HepG2 (cell line): ENCODE data around the gene GDE1. TPM values are rescaled to one million over a fixed set of nuclear protein-coding genes. Genes with fewer than 3 reads are reported as not detected.

Source experiments
- CREB1 ChIP-seq, 2 experiments: fragments of 450-650 bp in 1 of 2; IDR thresholded peaks; 2 replicates each; pipeline ENCODE4 v1.6.1; 2016 to 2017; ENCODE audit warnings: control low read depth in 1 of 2, mild to moderate bottlenecking in 1 of 2, missing compliant biosample characterization in 1 of 2, missing genetic modification characterization in 1 of 2
- FOSL1 ChIP-seq: sonication (generic); formaldehyde crosslinking; IDR thresholded peaks from 2 replicates; pipeline ENCODE4 v1.9.0; 2021; ENCODE audit warnings: missing genetic modification reagents, borderline replicate concordance
- GLI4 ChIP-seq: sonication (generic); formaldehyde crosslinking; IDR thresholded peaks from 2 replicates; pipeline ENCODE4 v1.5.1; 2020; ENCODE audit warnings: missing genetic modification reagents, mild to moderate bottlenecking, moderate library complexity, borderline replicate concordance
- HDAC1 ChIP-seq: sonication (generic); formaldehyde crosslinking; IDR thresholded peaks from 2 replicates; pipeline ENCODE4 v1.5.1; 2020; ENCODE audit warnings: mild to moderate bottlenecking, missing genetic modification reagents
- IRF2 ChIP-seq: IDR thresholded peaks from 2 replicates; pipeline ENCODE4 v1.6.1; 2018; ENCODE audit warnings: missing genetic modification reagents, missing compliant biosample characterization
- ISX ChIP-seq: sonication (generic); formaldehyde crosslinking; conservative IDR thresholded peaks from 2 replicates; pipeline ENCODE4 v1.5.0; 2020; ENCODE audit warnings: missing genetic modification reagents
- MBNL3 ChIP-seq: fragments of 250-450 bp; sonication (Bioruptor Pico); conservative IDR thresholded peaks from 2 replicates; pipeline ENCODE4 v1.8.0; 2022; ENCODE audit warnings: mild to moderate bottlenecking, inconsistent platforms
- NKX3-1 ChIP-seq: sonication (generic); formaldehyde crosslinking; IDR thresholded peaks from 2 replicates; pipeline ENCODE4 v1.5.0; 2020; ENCODE audit warnings: missing genetic modification reagents
- PAX8 ChIP-seq: sonication (generic); formaldehyde crosslinking; IDR thresholded peaks from 2 replicates; pipeline ENCODE4 v1.8.0; 2022; ENCODE audit warnings: mild to moderate bottlenecking, missing genetic modification reagents, borderline replicate concordance
- PRMT3 ChIP-seq: sonication (generic); formaldehyde crosslinking; IDR thresholded peaks from 2 replicates; pipeline ENCODE4 v1.8.1; 2022; ENCODE audit warnings: low read depth, mild to moderate bottlenecking, moderate library complexity, missing genetic modification reagents, borderline replicate concordance
- RXRA ChIP-seq: sonication (generic); formaldehyde crosslinking; IDR thresholded peaks from 2 replicates; pipeline ENCODE4 v1.5.1; 2020; ENCODE audit warnings: missing genetic modification reagents
- SOX13 ChIP-seq, 3 experiments: fragments of 450-650 bp in 1 of 3; sonication (generic) in 1 of 3; formaldehyde crosslinking in 1 of 3; IDR thresholded peaks in 2 of 3; conservative IDR thresholded peaks in 1 of 3; 2 replicates each; pipeline versions ENCODE4 v1.5.0 to v1.6.1; 2016 to 2020; ENCODE audit warnings: antibody characterized with exemption in 1 of 3, mild to moderate bottlenecking in 1 of 3, missing compliant biosample characterization in 1 of 3, missing genetic modification reagents in 1 of 3, moderate library complexity in 1 of 3
- YEATS4 ChIP-seq: sonication (generic); formaldehyde crosslinking; IDR thresholded peaks from 2 replicates; pipeline ENCODE4 v1.4.0; 2020; ENCODE audit warnings: missing genetic modification reagents, borderline replicate concordance
- ZBTB26 ChIP-seq: IDR thresholded peaks from 2 replicates; pipeline ENCODE4 v1.6.1; 2016; ENCODE audit warnings: missing compliant biosample characterization, missing genetic modification reagents, borderline replicate concordance
- ZKSCAN8 ChIP-seq: IDR thresholded peaks from 2 replicates; pipeline ENCODE4 v1.6.1; 2016; ENCODE audit warnings: borderline replicate concordance, missing genetic modification reagents, missing compliant biosample characterization
- ZNF232 ChIP-seq: sonication (generic); formaldehyde crosslinking; IDR thresholded peaks from 2 replicates; pipeline ENCODE4 v1.4.0; 2020; ENCODE audit warnings: missing genetic modification reagents, borderline replicate concordance
- ZNF274 ChIP-seq: sonication (generic); formaldehyde crosslinking; IDR thresholded peaks from 2 replicates; pipeline ENCODE4 v1.5.1; 2020; ENCODE audit warnings: mild to moderate bottlenecking, missing genetic modification reagents
- ZNF317 ChIP-seq: sonication (generic); formaldehyde crosslinking; IDR thresholded peaks from 2 replicates; pipeline ENCODE4 v1.5.0; 2020; ENCODE audit warnings: mild to moderate bottlenecking, missing genetic modification reagents
- ZNF326 ChIP-seq: sonication (generic); formaldehyde crosslinking; IDR thresholded peaks from 2 replicates; pipeline ENCODE4 v1.4.0; 2020; ENCODE audit warnings: missing genetic modification reagents, borderline replicate concordance
- ZNF343 ChIP-seq: sonication (generic); formaldehyde crosslinking; IDR thresholded peaks from 2 replicates; pipeline ENCODE4 v1.4.0; 2020; ENCODE audit warnings: mild to moderate bottlenecking, missing genetic modification reagents
- ZNF354B ChIP-seq: sonication (generic); formaldehyde crosslinking; IDR thresholded peaks from 2 replicates; pipeline ENCODE4 v1.8.0; 2022; ENCODE audit warnings: mild to moderate bottlenecking, missing genetic modification reagents
- ZNF556 ChIP-seq: sonication (generic); formaldehyde crosslinking; IDR thresholded peaks from 2 replicates; pipeline ENCODE4 v1.4.0; 2020; ENCODE audit warnings: mild to moderate bottlenecking, missing genetic modification reagents, borderline replicate concordance
- ZNF597 ChIP-seq: sonication (generic); formaldehyde crosslinking; IDR thresholded peaks from 2 replicates; pipeline ENCODE4 v1.5.0; 2020; ENCODE audit warnings: missing genetic modification reagents
- ZSCAN30 ChIP-seq: sonication (generic); formaldehyde crosslinking; IDR thresholded peaks from 2 replicates; pipeline ENCODE4 v1.5.0; 2020; ENCODE audit warnings: mild to moderate bottlenecking, missing genetic modification reagents
- polyA plus RNA-seq, 8 experiments: library from polyadenylated mRNA; depleted of rRNA in 3 of 8; stranded (reverse) in 7 of 8; unstranded in 1 of 8; fragments of >200 nt; fragmentation: Illumina TruSeq in 4 of 8; extraction: Trizol in 4 of 8; gene quantifications; 2 replicates each; pipeline versions ENCODE4 v1.2.1 to v1.2.3, GENCODE V29; 2011 to 2016; ENCODE audit warnings: low read depth in 4 of 8, missing spikeins in 1 of 8, mixed read lengths in 1 of 8; ENCODE audit not compliant: insufficient read depth in 1 of 8
- total RNA-seq, 5 experiments: library from RNA; depleted of rRNA; stranded (reverse); fragments of >200 nt; fragmentation: Illumina TruSeq; extraction: Trizol; gene quantifications; 2 replicates each; pipeline ENCODE4 v1.2.3, GENCODE V29; 2016; ENCODE audit warnings: low read depth in 1 of 5
- TF ChIP-seq, protein P1 (sequence below): sonication (generic); formaldehyde crosslinking; IDR thresholded peaks from 2 replicates; pipeline ENCODE4 v1.4.0; 2020; ENCODE audit warnings: low read depth, mild to moderate bottlenecking, missing genetic modification reagents
- TF ChIP-seq, protein P2 (sequence below): sonication (generic); formaldehyde crosslinking; IDR thresholded peaks from 2 replicates; pipeline ENCODE4 v1.4.0; 2020; ENCODE audit warnings: missing genetic modification reagents

The GDE1 gene
- total and polyA plus RNA-seq, 2 of the 13 experiments (the other 11 are each of a cell fraction or from before 2014, with no cell fraction given), result 35.9 to 59.0 TPM

- TF ChIP-seq ZNF597 (CRISPR knock-in tag), result no peak
- TF ChIP-seq ZSCAN30 (CRISPR knock-in tag), result no peak
- TF ChIP-seq ZNF274, result no peak
- TF ChIP-seq NKX3-1 (CRISPR knock-in tag), result 0 out of 2 replicates have a peak, but pooled peaks have one; percentile 7
- TF ChIP-seq MBNL3 (CRISPR knock-in tag), result no peak
- TF ChIP-seq RXRA, result no peak
- no peak for TF ChIP-seq GLI4 (CRISPR knock-in tag)
- TF ChIP-seq IRF2 (CRISPR knock-in tag), result no peak
- TF ChIP-seq ZNF343 (CRISPR knock-in tag), result 0 out of 2 replicates have a peak, but pooled peaks have one; percentile 13
- TF ChIP-seq ZNF354B, result no peak
- no peak for TF ChIP-seq FOSL1 (CRISPR knock-in tag)
- no peak for TF ChIP-seq ZNF232 (CRISPR knock-in tag)
- TF ChIP-seq PAX8 (CRISPR knock-in tag), result no peak
- TF ChIP-seq, protein P1, sequence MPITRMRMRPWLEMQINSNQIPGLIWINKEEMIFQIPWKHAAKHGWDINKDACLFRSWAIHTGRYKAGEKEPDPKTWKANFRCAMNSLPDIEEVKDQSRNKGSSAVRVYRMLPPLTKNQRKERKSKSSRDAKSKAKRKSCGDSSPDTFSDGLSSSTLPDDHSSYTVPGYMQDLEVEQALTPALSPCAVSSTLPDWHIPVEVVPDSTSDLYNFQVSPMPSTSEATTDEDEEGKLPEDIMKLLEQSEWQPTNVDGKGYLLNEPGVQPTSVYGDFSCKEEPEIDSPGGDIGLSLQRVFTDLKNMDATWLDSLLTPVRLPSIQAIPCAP (CRISPR knock-in tag), result no peak
- TF ChIP-seq, protein P2, sequence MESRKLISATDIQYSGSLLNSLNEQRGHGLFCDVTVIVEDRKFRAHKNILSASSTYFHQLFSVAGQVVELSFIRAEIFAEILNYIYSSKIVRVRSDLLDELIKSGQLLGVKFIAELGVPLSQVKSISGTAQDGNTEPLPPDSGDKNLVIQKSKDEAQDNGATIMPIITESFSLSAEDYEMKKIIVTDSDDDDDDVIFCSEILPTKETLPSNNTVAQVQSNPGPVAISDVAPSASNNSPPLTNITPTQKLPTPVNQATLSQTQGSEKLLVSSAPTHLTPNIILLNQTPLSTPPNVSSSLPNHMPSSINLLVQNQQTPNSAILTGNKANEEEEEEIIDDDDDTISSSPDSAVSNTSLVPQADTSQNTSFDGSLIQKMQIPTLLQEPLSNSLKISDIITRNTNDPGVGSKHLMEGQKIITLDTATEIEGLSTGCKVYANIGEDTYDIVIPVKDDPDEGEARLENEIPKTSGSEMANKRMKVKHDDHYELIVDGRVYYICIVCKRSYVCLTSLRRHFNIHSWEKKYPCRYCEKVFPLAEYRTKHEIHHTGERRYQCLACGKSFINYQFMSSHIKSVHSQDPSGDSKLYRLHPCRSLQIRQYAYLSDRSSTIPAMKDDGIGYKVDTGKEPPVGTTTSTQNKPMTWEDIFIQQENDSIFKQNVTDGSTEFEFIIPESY, result no peak
- TF ChIP-seq ZBTB26 (CRISPR knock-in tag), result no peak
- TF ChIP-seq YEATS4 (CRISPR knock-in tag), result peak; percentile 16; the same call in 1 of the 2 replicates
- no peak for TF ChIP-seq SOX13 (IDR thresholded peaks at IDR 0.05)
- no peak for TF ChIP-seq SOX13 (CRISPR knock-in tag; conservative IDR thresholded peaks at IDR 0.05 in 1 of 2, IDR thresholded peaks at IDR 0.05 in 1 of 2)
- TF ChIP-seq PRMT3 (CRISPR knock-in tag), result no peak
- no peak for TF ChIP-seq ISX (CRISPR knock-in tag)
- TF ChIP-seq ZKSCAN8, result no peak
- TF ChIP-seq ZNF326 (CRISPR knock-in tag), result no peak
- no peak for TF ChIP-seq ZNF556 (CRISPR knock-in tag)
- TF ChIP-seq CREB1 (IDR thresholded peaks at IDR 0.05), result no peak
- TF ChIP-seq CREB1 (CRISPR knock-in tag; IDR thresholded peaks at IDR 0.05), result no peak
- TF ChIP-seq ZNF317 (CRISPR knock-in tag), result no peak
- TF ChIP-seq HDAC1, result no peak
Measured at GRCh38 chr16:19522760-19523159, 862 bp upstream of the GDE1 start (continued).
